H1 (cell line): ENCODE data around the gene NDUFB6. TPM values are rescaled to one million over a fixed set of nuclear protein-coding genes. Genes with fewer than 3 reads are reported as not detected.

Experiments used
- CHD7 ChIP-seq: fragments of 300-600 bp; sonication (generic); IDR thresholded peaks from 2 replicates; pipeline ENCODE4 v1.7.1; 2012; ENCODE audit warnings: low read length, moderate library complexity, mild to moderate bottlenecking, inconsistent platforms; ENCODE audit not compliant: insufficient replicate concordance
- CTBP2 ChIP-seq: IDR thresholded peaks from 2 replicates; pipeline ENCODE4 v1.7.0; 2011; ENCODE audit warnings: borderline replicate concordance, mild to moderate bottlenecking, moderate library complexity, mixed read lengths, low read length; ENCODE audit not compliant: insufficient read depth, insufficient read length
- KDM5A ChIP-seq: fragments of 200-600 bp; IDR thresholded peaks from 2 replicates; pipeline ENCODE4 v1.7.1; 2012; ENCODE audit warnings: mild to moderate bottlenecking, low read length, inconsistent platforms, mixed read lengths
- MAX ChIP-seq: IDR thresholded peaks from 2 replicates; pipeline ENCODE4 v1.6.1; 2012; ENCODE audit warnings: inconsistent platforms
- PHF8 ChIP-seq: fragments of 200-600 bp; sonication (generic); conservative IDR thresholded peaks from 2 replicates; pipeline ENCODE4 v1.7.1; 2012; ENCODE audit warnings: low read depth, mild to moderate bottlenecking, inconsistent platforms, low read length, moderate library complexity
- POLR2A ChIP-seq, 2 experiments: IDR thresholded peaks; 1 replicate in 1 of 2; 2 replicates in 1 of 2; pipeline ENCODE4 v1.6.1; 2011; ENCODE audit warnings: low read depth in 2 of 2, low read length in 2 of 2, mild to moderate bottlenecking in 2 of 2; ENCODE audit errors: control extremely low read depth in 1 of 2
- SAP30 ChIP-seq: fragments of 300-600 bp; sonication (generic); IDR thresholded peaks from 2 replicates; pipeline ENCODE4 v1.7.1; 2012; ENCODE audit warnings: low read length, moderate library complexity, mild to moderate bottlenecking, inconsistent platforms; ENCODE audit not compliant: insufficient read depth, insufficient replicate concordance
- TEAD4 ChIP-seq: IDR thresholded peaks from 2 replicates; pipeline ENCODE4 v1.6.1; 2012; ENCODE audit warnings: low read depth, low read length, inconsistent platforms, mixed read lengths
- YY1 ChIP-seq: IDR thresholded peaks from 2 replicates; pipeline ENCODE4 v1.6.1; 2011; ENCODE audit warnings: low read depth, mild to moderate bottlenecking, low read length
- polyA plus RNA-seq, 7 experiments: library from polyadenylated mRNA; depleted of rRNA in 3 of 7; stranded (reverse) in 5 of 7; unstranded in 2 of 7; fragments of >200 nt in 5 of 7; fragments of 200-250 nt in 2 of 7; gene quantifications; 1 replicate in 5 of 7; 2 replicates in 1 of 7; 4 replicates in 1 of 7; pipeline versions ENCODE4 v1.2.1 to v1.2.3, GENCODE V29; 2011 to 2013; ENCODE audit warnings: missing spikeins in 2 of 7, mixed read lengths in 2 of 7
- total RNA-seq: library from RNA; stranded (reverse); fragmentation: NEBNext Ultra II Directional; extraction: Animal tissue kit (Norgen Biotek cat#: 25700); gene quantifications from 2 replicates; pipeline ENCODE4 v1.2.1, GENCODE V29; 2021

NDUFB6 gene
- total and polyA plus RNA-seq, 2 of the 8 experiments (the other 6 are each of a cell fraction or from before 2014, with no cell fraction given), result 55.8 to 61.4 TPM

GRCh38 chr9:32603914-32604852 lies 31.2 kb upstream of the NDUFB6 start (continued):
- TF ChIP-seq CHD7 (no peak), KDM5A (no peak), PHF8 (no peak), POLR2A (IDR thresholded peaks at IDR 0.05; ENCODE audit: control extremely low read depth in 1 of 2, low read depth in 2 of 2, low read length in 2 of 2) (no peak), CTBP2 (no peak), MAX (no peak), TEAD4 (no peak), SAP30 (no peak), YY1 (no peak)
